Measurements from ENCODE around the gene UPF3A.

Gene UPF3A

DNA sequence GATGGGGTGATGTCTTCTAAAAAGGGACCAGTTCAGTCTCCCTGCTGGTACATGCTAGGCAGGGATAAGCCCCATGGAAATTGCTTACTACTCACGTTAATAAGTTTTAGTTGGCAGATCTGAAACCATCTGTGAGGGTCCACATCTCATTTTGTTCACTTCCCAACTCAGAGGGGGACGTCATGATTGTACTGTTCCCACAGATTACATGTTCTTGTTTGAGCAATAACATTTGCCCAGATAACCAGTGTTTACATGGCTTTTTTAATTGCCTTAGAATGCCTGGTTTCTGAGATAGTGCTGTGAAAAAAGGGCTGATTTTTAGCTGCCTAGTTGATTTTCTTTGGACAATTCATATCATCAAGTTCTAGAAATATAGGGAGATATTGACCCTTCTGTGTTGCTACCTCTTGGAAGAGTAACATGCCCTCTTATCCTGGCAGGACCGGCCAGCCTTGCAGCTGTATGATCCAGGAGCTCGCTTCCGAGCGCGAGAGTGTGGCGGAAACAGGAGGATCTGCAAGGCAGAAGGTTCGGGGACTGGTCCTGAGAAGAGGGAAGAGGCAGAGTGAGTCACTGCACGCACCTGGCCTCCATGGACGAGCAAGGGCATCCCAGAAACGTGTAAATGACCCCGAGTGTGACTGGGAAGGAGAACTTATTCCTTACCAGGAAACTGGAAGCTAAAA lies 23.1 kb downstream of the UPF3A start:
- Mint-ChIP-seq H3K27ac (no peak overlapping the region), H3K27me3 (no peaks in the 10 kb centered on the region), H3K4me3 (no peak overlapping the region), H3K9me3 (no peaks in the 10 kb centered on the region), H3K4me1 (no peaks in the 10 kb centered on the region), H3K36me3 (peaks cover 24% of the 10 kb centered on the region)
- DNase-seq, result no peak
- CTCF ChIA-PET, result interaction anchor here (1.0 kb wide), 1 partner anchor 11 kb away, joined by 4 read pairs; no protein-coding TSS in a partner anchor

DNA sequence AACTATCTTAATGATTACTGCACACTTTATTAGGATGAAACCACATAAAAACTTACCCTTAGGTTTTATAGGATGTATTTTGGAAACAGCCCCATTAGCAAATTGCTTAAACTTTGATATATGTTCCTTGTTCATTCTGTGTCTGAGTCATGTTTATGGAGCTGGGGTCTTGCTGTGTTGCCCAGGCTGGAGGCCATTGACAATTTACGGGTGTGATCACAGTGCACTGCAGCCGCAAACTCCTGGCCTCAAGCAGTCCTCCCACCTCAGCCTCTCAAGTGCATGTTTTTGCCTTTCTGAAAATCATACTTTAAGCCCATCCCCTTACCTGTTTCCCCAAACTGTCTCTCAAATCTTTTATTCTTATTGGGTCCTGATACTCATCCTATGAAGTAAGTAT lies 27.7 kb downstream of the UPF3A start:
- Mint-ChIP-seq H3K4me1 (peaks cover 14% of the 10 kb centered on the region), H3K27ac (no peak overlapping the region), H3K27me3 (no peaks in the 10 kb centered on the region), H3K9me3 (no peaks in the 10 kb centered on the region), H3K36me3 (peaks cover 7% of the 10 kb centered on the region), H3K4me3 (no peak overlapping the region)
- no peak for DNase-seq
- CTCF ChIA-PET, result no interaction called here

DNA sequence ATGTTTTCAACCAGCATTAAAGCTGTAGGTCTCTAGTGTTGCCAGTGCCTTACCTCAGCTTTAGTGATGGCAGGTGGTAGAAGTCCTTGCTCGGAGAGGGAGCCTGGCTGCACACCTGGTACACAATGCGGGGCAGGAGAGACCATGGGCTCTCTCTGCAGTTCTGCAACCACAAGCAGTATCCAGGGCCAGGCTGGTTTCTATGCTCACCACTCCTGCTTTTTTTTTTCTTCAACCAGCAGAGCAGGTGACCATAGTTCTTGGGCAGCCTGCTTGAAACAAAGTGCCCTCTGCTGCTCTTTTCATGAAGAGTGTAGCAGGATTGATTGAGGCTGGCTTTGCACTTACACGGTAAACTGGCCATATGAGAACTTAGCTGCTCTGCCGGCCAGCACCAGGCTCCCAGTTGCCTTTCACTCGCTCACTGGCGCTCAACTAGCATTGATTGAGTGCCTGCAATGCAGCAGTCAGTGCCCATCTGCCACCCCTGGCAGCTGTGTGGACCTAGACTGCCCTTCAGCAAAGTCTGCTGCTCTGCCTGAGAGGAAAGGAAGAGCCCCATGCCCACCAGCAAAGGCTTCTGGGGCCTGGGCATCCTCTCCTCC lies 28.5 kb downstream of the UPF3A start:
- H3K4me1 Mint-ChIP-seq, result peaks cover 15% of the 10 kb centered on the region
- H3K36me3 Mint-ChIP-seq, result peaks cover 8% of the 10 kb centered on the region
- no peak overlapping the region for H3K4me3 Mint-ChIP-seq
- H3K27ac Mint-ChIP-seq, result no peak overlapping the region
- no peaks in the 10 kb centered on the region for H3K9me3 Mint-ChIP-seq
- CTCF ChIA-PET, result interaction anchor here (1.3 kb wide), 1 partner anchor 15 kb away, joined by 3 read pairs; no protein-coding TSS in a partner anchor
- no peak for DNase-seq
- H3K27me3 Mint-ChIP-seq, result no peaks in the 10 kb centered on the region

DNA sequence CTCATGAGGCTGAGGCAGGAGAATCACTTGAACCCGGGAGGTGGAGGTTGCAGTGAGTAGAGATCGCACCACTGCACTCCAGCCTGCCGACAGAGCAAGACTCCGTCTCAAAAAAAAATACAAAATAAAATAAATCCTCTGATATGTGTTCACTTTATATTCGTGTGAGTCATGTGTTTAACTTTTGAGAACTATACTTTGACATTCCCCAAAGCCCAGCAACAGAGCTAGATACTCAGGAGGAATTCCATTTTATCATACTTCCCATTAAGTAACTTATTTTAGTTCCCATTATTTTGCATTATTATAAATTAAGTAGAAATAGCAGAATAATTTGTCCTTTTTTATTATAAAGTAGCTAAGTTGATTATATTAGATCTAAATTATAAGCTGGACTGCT lies 29.6 kb downstream of the UPF3A start:
- Mint-ChIP-seq H3K4me1 (peaks cover 23% of the 10 kb centered on the region), H3K27me3 (no peaks in the 10 kb centered on the region), H3K4me3 (no peak overlapping the region), H3K36me3 (peaks cover 13% of the 10 kb centered on the region), H3K9me3 (no peaks in the 10 kb centered on the region), H3K27ac (no peak overlapping the region)
- CTCF ChIA-PET, result interaction anchor here (1.3 kb wide), 1 partner anchor 16 kb away, joined by 3 read pairs; no protein-coding TSS in a partner anchor
- no peak for DNase-seq

DNA sequence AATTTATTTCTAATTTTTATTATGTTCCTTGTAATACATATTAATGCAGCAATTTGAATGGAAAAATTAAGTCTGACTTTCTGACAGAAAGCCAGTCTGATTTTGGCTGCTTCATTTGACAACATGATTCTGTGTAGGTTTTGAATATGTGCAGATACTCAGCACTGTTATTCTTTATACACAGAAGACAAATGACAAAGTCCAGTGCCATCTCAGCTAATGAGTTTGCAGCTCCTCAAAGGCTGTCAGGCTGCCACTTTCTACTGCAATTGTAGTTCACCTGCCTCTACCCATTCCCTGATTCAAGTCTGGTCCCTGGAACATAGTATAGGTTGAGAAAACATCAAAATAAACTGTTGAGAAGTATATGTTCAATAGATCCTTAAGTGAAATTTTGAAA lies 30.0 kb downstream of the UPF3A start:
- Mint-ChIP-seq H3K9me3 (no peaks in the 10 kb centered on the region), H3K4me3 (no peak overlapping the region), H3K27ac (no peak overlapping the region), H3K36me3 (peaks cover 13% of the 10 kb centered on the region), H3K4me1 (peaks cover 23% of the 10 kb centered on the region), H3K27me3 (no peaks in the 10 kb centered on the region)
- CTCF ChIA-PET, result no interaction called here
- no peak for DNase-seq

DNA sequence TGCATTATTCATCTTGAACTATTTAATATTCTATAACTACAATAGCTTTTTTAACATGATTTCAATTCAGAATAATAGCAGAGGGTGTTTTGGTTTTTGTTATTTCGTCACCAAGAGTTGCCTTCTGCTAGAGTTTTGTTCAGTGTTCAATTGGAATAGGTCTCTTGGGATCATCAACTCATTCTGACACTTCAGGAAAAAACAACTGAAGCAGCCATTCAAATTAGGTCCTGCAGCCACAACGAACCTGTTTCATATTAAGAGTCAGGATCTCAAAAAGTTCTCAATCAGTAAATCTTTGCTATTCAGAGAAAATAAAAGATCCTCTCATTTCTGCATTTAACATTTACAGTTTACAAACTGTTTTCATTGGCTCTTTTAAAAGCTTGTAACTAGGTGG lies 30.5 kb downstream of the UPF3A start:
- CTCF ChIA-PET, result no interaction called here
- no peak overlapping the region for H3K4me3 Mint-ChIP-seq
- H3K27me3 Mint-ChIP-seq, result no peaks in the 10 kb centered on the region
- DNase-seq, result no peak
- no peak overlapping the region for H3K27ac Mint-ChIP-seq
- H3K36me3 Mint-ChIP-seq, result peaks cover 14% of the 10 kb centered on the region
- H3K4me1 Mint-ChIP-seq, result peaks cover 27% of the 10 kb centered on the region
- H3K9me3 Mint-ChIP-seq, result no peaks in the 10 kb centered on the region

DNA sequence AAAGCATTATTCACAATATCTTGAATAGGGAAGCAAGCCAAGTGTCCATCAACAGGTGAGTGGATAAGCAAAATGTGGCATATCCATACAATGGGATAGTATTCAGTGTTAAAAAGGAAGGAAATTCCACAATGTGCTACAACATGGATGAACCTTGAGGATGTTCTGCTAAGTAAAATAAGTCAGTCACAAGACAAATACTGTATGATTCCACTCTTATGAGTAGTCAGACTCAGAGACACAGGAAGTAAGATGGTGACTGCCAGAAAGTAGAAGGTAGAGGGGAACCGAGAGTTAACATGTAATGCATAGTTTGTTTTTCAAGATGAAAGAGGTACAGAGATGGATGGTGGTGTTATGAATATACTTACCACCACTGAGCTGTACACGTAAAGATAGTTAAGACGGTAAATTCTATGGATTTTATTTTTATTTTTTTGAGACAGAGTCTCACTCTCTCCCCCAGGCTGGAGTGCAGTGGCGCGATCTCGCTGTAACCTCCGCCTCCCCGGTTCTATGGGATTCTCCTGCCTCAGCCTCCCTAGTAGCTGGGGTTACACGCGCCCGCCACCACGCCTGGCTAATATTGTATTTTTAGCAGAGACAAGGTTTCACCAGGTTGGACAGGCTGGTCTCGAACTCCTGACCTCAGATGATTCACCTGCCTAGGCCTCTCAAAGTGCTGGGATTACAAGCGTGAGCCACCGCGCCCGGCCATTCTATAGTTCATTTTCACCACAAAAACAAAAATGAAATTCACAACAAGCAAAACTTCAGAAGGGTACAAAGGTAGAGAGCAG lies 31.9 kb downstream of the UPF3A start:
- H3K9me3 Mint-ChIP-seq, result no peaks in the 10 kb centered on the region
- H3K4me3 Mint-ChIP-seq, result peak overlapping the region; percentile 78
- no peaks in the 10 kb centered on the region for H3K27me3 Mint-ChIP-seq
- CTCF ChIA-PET, result no interaction called here
- H3K27ac Mint-ChIP-seq, result peak overlapping the region; percentile 90
- H3K36me3 Mint-ChIP-seq, result peaks cover 17% of the 10 kb centered on the region
- DNase-seq, result peak; percentile 27
- H3K4me1 Mint-ChIP-seq, result peaks cover 37% of the 10 kb centered on the region

DNA sequence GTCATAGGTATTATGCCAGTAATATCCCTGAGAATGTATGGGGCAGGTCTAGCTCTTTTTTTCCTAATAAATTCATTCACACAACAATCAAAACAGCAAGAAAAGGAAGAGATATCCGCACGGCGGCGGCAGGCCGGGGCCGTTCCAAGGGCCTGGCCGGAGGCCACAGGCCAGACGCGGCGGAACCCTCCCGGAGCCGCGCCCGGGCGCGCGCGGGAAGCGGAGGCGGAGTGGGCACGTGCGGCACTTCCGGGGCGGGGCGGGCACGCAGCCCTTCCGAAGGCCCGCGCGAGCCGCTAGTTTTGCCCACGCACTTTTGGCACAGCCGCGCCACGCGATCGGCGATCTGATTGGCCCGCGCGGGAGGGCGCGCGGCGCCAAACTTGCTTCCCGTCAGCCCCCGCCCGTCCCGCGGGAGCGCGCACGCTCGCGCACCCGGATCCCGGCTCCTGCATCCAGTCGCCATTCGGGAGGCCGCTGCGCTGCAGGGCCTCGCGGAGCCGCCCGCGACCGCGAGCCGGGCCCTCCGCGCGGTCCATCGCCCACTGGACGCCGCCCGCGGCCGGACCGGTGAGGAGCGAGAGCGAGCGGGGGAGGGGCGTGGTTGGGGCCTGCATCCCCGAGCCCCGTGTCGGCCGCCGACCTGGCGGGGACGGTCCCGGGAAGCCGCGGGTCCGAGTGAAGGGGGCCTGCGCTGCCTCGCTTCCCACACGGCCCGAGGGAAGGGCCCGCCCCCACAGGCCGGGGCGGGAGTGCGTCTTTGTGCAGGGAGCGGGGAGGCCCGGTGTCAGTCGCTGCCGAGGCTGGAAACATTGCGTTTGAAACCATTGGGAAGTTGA lies 32.9 kb downstream of the UPF3A start, which contains the start of gene CHAMP1:
Gene CHAMP1 (plus strand): TSS at position 430 of the 839 bp plus-strand sequence. CDS start 9,340 bp downstream, outside the sequence.
- CTCF ChIA-PET, result interaction anchor here (1.6 kb wide), 1 partner anchor 11 kb away, joined by 4 read pairs; no protein-coding TSS in a partner anchor
- Mint-ChIP-seq H3K27me3 (no peaks in the 10 kb centered on the region), H3K4me3 (peak within 1 kb of the TSS; percentile 86), H3K4me1 (peaks cover 47% of the 10 kb centered on the region), H3K9me3 (no peaks in the 10 kb centered on the region), H3K36me3 (peaks cover 22% of the 10 kb centered on the region), H3K27ac (peak within 1 kb of the TSS; percentile 90)
- DNase-seq, result peak; percentile 95

DNA sequence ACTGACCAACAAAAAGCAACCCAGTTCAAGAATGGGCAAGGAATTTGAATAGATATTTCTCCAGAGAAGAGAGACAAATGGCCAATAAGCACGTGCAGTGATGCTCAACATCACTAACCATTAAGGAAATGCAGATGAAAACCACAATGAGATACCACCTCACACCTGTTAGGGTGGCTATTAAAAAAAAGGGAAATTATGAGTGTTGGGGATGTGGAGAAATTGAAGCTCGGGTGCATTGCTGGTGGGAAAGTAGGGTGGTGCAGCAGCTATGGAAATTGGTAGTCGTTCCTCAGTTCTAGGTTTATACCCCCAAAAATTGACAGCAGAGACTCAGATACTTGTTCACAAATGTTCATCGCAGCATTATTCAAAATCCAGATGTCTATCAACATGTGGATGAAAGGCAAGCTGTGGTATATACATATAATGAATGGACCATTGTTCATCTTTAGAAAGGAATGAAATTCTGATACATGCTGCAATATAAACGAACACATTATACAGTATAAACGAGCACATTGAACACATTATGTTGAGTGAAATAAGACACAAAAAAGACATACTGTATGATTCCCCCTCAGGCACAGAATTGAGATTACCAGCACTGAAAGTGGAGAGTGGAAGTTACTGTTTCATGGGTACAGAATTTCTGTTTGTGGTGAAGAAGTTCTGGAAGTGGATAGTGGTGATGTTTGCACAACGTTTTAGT lies 33.8 kb downstream of the UPF3A start:
- Mint-ChIP-seq H3K4me1 (peaks cover 57% of the 10 kb centered on the region), H3K36me3 (peaks cover 29% of the 10 kb centered on the region), H3K27ac (peak overlapping the region; percentile 85), H3K9me3 (no peaks in the 10 kb centered on the region), H3K4me3 (peak overlapping the region; percentile 86), H3K27me3 (no peaks in the 10 kb centered on the region)
- no peak for DNase-seq
- CTCF ChIA-PET, result interaction anchor here (0.7 to 1.6 kb wide), 2 partner anchors 11 kb away, joined by 3 to 4 read pairs; no protein-coding TSS in a partner anchor

DNA sequence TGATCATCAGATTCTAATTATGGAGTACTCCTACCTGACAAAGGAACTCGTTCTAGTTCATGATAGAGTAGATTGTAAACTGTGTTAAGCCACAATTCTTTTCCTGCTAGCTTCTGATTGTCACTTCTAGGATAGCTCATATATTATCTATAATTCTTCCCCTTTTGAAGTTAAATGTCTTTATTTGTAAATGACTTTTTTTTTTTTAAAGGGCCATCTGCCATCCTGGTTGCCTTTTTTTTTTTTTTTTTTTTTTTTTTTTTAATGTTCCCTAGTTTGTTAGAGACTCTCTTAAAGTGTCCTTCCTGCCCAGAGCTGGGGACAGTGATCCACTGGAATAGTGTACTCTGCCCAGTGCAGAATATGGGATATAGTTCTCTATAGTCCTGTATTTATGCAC lies 37.2 kb downstream of the UPF3A start:
- Mint-ChIP-seq H3K36me3 (peaks cover 50% of the 10 kb centered on the region), H3K9me3 (no peaks in the 10 kb centered on the region), H3K4me3 (no peak overlapping the region), H3K4me1 (peaks cover 52% of the 10 kb centered on the region), H3K27me3 (no peaks in the 10 kb centered on the region), H3K27ac (no peak overlapping the region)
- CTCF ChIA-PET, result no interaction called here
- no peak for DNase-seq

DNA sequence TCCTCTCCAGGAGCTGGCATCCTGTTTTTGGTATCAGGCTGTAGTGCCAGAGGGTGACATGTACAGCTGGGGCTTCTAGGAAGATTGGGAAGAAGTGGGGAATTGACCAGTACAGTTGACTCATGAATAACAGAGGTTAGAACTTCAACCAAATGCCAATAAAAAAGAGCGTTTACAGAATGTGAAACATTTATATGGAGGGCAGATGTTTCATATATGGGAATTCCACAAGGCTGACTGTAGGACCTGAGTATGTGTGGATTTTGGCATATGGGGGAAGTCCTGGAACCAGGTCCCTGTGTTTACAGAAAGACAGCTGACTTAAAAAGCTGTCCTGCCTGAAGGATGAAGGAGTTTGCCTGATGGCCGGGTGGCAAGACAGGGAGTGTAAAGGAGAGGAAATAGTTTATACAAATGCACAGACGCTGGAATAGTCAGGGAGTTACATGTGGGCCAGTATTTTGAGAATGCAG lies 38.1 kb downstream of the UPF3A start:
- CTCF ChIA-PET, result no interaction called here

DNA sequence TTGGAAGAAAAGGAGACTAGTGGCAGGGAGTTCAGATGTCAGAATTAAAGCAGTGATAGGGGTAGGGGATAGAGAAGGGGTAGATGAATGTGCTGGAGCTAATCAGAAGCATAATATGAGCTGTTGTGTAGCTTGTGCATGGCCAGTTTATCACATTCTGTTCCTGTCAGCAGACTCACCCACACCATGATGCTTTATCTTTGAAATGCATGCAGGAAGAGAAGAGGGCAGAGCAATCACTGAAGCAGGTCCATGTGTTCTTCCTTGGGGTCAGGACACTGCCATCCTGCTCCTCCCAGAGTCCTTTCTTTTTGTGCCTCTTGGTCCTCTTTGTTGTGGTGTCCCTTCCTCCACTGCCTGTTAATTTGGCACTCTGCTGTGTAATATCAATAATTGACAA lies 38.7 kb downstream of the UPF3A start:
- CTCF ChIA-PET, result no interaction called here
- Mint-ChIP-seq H3K4me1 (peaks cover 45% of the 10 kb centered on the region), H3K27ac (peak overlapping the region; percentile 8), H3K36me3 (peaks cover 60% of the 10 kb centered on the region), H3K4me3 (no peak overlapping the region), H3K9me3 (no peaks in the 10 kb centered on the region), H3K27me3 (no peaks in the 10 kb centered on the region)
- no peak for DNase-seq

More for the DNA sequence above, 38.1 kb downstream of the UPF3A start:
- no peaks in the 10 kb centered on the region for H3K9me3 Mint-ChIP-seq
- H3K4me1 Mint-ChIP-seq, result peaks cover 49% of the 10 kb centered on the region
- no peak overlapping the region for H3K4me3 Mint-ChIP-seq
- no peak overlapping the region for H3K27ac Mint-ChIP-seq
- H3K36me3 Mint-ChIP-seq, result peaks cover 59% of the 10 kb centered on the region
- no peaks in the 10 kb centered on the region for H3K27me3 Mint-ChIP-seq
- no peak for DNase-seq

DNA sequence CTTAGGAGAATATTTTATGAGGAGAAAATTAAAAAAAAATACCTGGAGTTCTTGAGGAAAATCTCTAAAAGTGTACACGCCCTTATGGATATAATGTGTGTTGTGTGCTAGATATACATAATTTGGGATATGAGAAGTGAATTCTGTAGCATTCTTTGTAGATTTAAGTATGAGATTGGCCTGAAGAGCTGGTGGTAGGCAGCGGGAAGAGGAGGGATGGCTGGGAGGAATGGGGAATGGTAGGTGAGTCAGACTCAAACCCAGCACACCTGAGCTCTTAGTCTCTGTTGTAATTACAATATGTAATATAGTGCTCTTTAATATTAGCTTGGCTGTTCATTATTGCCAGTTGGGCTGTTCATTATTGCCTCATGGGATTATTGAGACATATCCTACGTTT lies 39.9 kb downstream of the UPF3A start:
- Mint-ChIP-seq H3K27me3 (no peaks in the 10 kb centered on the region), H3K4me1 (peaks cover 47% of the 10 kb centered on the region), H3K4me3 (no peak overlapping the region), H3K27ac (no peak overlapping the region), H3K36me3 (peaks cover 67% of the 10 kb centered on the region), H3K9me3 (no peaks in the 10 kb centered on the region)
- DNase-seq, result no peak
- CTCF ChIA-PET, result no interaction called here

Measured in activated naive CD4-positive, alpha-beta T cell treated with anti-CD3 and anti-CD28 coated beads, Interleukin-2, amount 10 ng/mL, durations not matched to agents 7 days and 5 days (primary cell).